ENCODE measurements around the gene CNOT1.

The CNOT1 gene

DNA sequence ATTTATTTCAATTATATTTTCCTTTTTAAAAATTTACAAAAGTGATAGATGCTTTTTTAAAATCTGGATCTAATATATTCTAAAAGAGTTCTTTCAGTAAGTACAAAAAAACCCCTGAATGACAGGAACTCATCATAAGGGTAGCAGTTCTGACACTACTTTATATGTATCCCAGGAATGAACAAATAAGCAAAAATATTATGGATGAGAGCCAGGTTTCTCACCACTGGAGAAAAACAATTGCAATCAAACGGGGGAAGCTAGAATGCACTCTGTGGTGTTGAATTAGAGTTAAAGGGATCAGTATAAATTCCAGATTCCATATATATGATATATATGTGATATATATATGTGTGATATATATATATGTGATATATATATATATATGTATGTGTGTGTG lies 152.8 kb downstream of the CNOT1 start:
- no peak for DNase-seq

DNA sequence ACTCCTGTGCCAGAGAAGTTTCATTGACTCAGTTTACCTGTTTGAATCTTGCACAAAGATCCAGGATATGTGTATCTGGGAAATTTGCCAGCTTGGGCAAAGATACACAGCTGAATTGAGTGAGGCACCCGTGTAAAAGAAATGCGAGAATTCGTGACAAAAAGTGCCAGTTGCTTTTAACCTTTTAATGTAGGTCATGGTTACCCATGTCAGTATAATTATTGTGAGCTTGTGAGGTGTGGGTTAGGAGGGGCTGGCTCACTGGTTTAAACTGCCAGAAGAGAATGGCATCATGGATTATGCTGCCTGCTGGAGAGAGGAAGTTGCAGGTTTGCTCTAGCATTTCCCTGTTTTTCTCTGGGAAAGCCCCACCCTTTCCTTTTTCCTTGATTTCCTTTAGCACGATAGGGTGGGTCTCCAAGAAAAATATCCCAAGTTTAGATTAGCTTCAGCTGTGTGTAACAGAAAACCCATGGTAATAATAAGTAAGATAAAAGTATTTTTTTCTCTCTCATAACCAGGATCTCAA lies 154.5 kb downstream of the CNOT1 start:
- DNase-seq, result no peak

DNA sequence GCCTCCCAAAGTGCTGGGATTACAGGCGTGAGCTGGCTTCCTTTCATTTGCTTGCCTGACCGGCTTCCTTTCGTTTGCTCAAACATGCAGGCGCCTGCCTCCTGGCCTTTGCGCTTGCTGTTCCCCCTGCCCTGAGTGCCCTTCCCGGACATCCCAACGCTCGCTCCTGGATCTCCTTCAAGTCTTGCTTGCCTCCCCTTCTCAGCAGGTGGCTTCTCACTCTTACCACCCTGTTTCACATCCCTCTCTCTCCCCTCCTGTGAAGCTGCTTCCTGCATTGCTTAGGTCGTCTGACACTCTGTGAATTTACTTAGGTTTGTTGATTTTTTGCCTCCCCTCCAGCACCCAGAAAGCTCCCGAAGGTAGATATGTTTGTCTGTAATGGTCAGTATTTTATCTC lies 155.3 kb downstream of the CNOT1 start:
- DNase-seq, result no peak

DNA sequence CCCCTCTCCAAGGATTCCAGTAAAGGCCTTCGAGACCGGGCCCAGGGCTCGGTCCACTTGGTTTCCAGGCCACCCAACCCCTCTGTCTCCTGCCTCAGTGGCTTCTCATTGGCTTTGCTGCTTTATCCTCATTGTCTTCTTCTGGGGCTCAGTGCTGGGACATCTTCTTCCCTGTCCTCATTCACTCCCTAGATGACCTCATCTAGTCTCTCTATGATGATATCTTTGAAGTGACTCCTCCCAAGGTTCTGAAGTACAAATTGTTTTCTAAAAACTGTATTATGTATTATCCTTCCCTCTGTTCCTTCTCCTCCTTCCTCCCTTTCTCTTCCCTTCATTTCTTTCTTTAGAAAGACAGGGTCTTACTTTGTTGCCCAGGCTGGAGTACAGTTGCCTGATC lies 156.8 kb downstream of the CNOT1 start:
- no peak for DNase-seq

DNA sequence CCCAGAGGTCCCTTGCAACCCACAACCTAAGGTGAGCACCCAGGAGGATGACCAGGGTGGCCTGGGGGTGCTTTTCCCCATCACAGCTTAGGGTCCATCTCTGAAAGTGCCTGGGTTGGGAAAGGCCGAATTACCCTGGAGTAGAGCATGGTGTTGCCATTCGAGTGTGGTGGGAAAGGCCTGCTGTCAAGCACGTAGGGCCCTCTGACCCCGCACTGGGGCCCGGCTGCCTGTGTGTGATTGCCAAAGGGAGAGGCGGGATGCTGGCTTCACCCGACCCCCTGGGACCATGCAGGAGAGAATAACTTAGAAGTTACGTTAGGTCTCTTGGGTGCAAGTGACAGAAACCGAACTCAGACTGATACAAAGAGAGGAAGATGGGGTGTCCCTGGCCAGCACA lies 157.4 kb downstream of the CNOT1 start:
- no peak for DNase-seq

DNA sequence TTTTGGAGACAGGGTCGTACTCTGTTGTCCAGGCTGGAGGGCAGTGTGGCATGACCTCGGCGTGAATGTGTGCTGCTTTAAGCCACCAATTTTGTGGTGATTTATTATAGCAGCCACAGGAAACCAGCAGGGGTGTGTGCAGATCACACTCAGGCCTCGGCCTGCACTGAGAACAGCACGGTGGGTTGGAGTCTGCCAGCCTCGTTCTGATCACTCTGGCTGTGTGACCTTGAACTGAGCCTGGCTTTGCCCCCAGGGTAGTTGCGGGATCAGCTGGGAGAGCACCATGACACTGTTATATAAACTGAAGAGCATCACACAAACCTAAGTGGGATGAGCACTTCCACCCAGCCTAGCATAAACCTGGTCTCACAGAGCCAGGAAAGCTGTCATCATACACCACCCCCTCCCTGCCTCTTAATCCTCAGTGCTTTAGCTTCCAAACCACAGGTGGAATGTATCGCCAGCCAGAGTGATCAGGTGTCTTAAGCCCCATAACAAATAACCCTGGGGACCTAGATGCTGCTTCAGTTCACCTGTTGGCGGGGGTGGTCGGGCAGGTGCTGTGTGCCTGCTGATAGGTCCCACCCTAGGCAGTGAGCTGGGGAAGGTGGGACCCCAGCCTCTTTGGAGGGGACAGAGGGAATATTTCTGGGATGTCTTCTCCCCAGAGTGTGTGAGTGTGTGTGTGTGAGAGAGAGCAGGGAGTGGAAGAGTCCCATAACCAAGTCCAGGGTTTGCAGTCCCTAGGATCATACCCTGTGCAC lies 158.2 kb downstream of the CNOT1 start:
- peak; percentile 34 for DNase-seq
